ENCODE measurements around the gene ZG16B.

ZG16B gene

DNA sequence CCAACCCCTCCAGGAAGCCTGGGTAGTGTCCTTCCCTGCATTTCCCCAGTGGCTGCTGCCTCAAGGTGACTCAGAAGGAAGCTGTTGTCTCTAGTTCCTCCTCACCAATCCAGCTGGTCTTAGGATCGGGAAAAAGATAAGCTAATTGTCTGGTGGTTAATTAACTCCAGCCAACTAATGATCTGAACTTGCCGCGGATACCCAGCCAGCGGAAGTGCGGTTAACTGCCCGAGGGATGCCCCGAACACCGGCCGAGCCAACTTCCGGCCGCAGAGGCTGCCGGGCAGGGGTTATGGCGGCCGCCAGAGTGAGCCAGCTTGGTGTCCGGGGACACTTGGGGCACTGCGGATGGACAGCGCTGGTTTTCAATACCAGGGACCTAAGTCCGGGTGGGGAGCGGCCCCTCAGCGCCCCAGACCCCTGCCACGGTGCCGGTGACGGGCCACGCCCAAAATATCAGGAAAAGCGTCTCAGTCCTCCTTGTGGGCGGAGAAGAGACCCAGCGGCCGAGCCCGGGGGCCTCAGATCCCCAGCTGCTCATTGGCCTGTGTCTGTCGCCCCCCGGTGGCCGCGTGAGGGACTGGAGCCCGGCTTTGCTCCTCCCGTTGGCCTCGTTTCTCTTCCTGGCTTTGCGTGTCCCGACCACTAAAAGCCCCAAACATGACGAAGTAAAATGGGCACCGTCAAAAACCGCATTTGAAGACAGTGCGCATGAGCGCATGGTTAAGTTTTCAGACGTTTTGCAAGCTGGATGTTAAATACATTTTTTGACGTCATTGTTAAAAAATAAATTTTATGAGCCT is 38.1 kb downstream of the ZG16B start:
- DNase-seq (ENCODE audit: low read depth): peak; percentile 88

DNA sequence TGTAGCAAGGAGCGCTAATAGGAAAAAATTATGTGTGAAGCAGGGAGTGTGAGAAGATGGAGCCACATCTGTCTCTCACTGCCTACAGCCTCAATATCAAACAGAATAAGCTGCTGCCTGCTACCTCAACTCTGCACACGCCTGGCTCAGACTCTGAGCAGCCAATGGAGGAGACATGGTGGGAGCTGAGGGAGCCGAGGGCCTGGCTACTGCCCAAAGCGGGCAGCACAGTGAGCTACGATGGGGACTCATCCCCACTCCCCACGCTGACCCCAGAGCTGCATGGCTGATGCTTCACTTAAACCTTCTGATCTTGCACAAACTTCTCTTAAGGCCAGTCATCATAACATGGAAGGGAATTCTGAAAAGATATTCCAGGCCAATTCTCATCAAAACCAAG is 41.8 kb downstream of the ZG16B start:
- DNase-seq (ENCODE audit: low read depth): no peak

DNA sequence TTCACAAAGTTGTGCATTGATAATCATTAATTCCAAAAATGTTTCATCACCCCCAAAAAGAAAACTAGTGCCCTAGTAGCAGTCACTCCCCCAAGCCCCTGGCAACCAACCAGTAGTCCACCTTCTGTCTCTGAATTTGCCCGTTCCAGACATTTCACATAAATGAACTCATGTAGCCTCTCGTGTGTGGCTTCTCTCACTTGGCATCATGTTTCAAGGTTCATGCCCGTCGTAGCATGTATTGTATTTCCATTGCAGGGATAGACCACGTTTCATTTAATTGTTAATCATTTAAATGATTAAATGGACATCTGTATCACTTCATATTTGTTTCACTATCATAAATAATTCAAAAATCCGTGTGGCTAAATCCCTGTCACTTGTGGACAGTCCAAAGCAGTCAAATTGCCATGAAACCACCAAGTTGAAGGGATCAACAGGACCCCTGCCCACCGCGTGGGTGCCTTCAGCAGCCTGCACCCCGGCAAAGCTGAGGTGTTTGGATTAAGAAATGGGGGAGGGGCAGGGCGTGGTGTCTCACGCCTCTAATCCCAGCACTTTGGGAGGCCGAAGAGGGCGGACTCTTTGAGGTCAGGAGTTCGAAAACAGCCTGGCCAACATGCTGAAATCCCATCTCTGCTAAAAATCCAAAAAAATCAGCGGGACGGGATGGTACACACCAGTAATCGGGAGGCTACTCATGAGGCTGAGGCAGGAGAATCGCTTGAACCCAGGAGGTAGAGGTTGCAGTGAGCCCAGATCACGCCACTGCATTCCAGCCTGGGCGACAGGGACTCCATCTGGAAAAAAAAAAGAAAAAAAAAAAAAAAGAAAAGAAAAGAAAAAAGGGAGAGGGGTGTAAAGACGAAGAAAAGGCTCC is 44.2 kb downstream of the ZG16B start:
- DNase-seq (ENCODE audit: low read depth): no peak

DNA sequence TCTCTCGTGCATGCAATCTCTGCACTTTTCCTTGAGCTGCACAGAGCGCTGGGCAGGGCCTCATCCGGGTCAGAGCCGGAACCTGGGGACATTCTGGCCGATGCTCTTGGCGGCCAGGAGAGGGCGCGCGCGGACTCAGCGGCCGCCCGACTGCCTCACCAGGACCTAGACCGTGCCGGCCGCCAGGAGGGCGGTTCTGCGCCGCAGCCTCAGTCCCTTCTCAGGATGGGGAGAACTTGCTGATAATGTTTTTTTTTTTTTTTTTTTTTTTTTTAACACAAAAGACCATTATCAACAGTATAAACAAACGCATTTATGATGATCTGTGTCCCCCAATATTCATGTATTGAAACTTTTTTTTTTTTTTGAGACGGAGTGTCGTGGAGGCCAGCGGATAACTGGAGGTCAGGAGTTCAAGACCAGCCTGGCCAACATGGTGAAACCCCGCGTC is 44.8 kb downstream of the ZG16B start:
- DNase-seq (ENCODE audit: low read depth): peak; percentile 35

- DNase-seq (ENCODE audit: low read depth): no peak
These were observed 49.9 kb downstream of the ZG16B start for GRCh38 chr16:2879854-2880508.
